Activated CD8-positive, alpha-beta T cell treated with anti-CD3 and anti-CD28 coated beads for 36 hours (primary cell): Measurements from ENCODE around the gene COPZ1. TPM values are rescaled to one million over a fixed set of nuclear protein-coding genes. Genes with fewer than 3 reads are reported as not detected.

Experiments
- ATAC-seq: fragments of 200-7000 bp; cut with Tn5 transposase; one replicate; pipeline ENCODE4 v1.10.0; 2021; ENCODE audit warnings: mild to moderate bottlenecking, moderate library complexity
- CTCF ChIA-PET: fragments of 350-600 bp; sonication (Branson Sonifier 250); formaldehyde crosslinking; loops from one replicate; lab custom pipeline; 2021; ENCODE audit warnings: antibody characterized with exemption; lab: Charles Lee
- POLR2A ChIA-PET: fragments of 350-600 bp; sonication (Branson Sonifier 250); formaldehyde crosslinking; loops from one replicate; lab custom pipeline; 2021; ENCODE audit warnings: antibody characterized with exemption; lab: Charles Lee
- DNase-seq: peaks from one replicate; pipeline ENCODE4 v3.0.0-alpha.2; 2020
- H3K27ac Mint-ChIP-seq: one replicate; pipeline ENCODE4 v1.8.0; 2021; ENCODE audit warnings: mild to moderate bottlenecking, mixed read lengths
- H3K27me3 Mint-ChIP-seq: one replicate; pipeline ENCODE4 v1.8.0; 2021; ENCODE audit warnings: mixed read lengths
- H3K36me3 Mint-ChIP-seq: one replicate; pipeline ENCODE4 v1.8.0; 2021; ENCODE audit warnings: low read depth, mixed read lengths
- H3K4me1 Mint-ChIP-seq: one replicate; pipeline ENCODE4 v1.8.0; 2021; ENCODE audit warnings: low read depth, mixed read lengths
- H3K4me3 Mint-ChIP-seq: one replicate; pipeline ENCODE4 v1.8.0; 2021; ENCODE audit warnings: mild to moderate bottlenecking, moderate library complexity, mixed read lengths
- H3K9me3 Mint-ChIP-seq: one replicate; pipeline ENCODE4 v1.8.0; 2021; ENCODE audit warnings: mixed read lengths
- intact Hi-C: fragments of 100-400 bp; cut with micrococcal nuclease; formaldehyde crosslinking; loops from one replicate; pipeline ENCODE4 v1.10.0; 2022
- total RNA-seq, 2 experiments: library from RNA; stranded (reverse); gene quantifications; one replicate each; pipeline ENCODE4 v1.2.3, GENCODE V29; 2021
- TF ChIP-seq, protein P1 (sequence below): fragments of 200-600 bp; IDR thresholded peaks from one replicate; pipeline ENCODE4 v1.8.0; 2022; ENCODE audit warnings: antibody characterized with exemption, mild to moderate bottlenecking

COPZ1 gene
- total RNA-seq, 2 experiments from 2014 or later, result 75.8 to 78.4 TPM

DNA sequence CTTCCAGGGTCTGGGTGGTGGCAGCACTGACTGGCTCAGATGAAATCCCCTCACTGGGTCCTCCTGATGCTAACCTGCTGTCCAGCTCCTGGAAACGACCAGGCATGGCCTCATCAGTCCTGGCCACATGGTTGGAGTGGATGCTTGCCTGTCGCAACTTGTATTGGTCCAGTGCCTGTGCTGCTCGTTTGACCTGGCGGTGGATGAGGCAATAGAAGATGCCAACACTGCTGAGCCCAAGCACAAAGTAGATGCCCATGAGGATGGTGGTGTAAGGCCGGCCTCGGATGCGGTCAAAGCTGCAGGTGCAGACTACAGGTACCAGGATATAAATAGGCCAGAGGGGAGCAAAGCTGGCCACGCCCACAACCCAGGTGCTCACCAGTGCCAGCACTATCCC is 38.1 kb downstream of the COPZ1 start:
- ATAC-seq, result no peak
- Mint-ChIP-seq H3K27ac (no peak overlapping the region), H3K4me3 (no peak overlapping the region), H3K27me3 (peaks cover 3% of the 10 kb centered on the region), H3K36me3 (no peaks in the 10 kb centered on the region), H3K9me3 (no peaks in the 10 kb centered on the region), H3K4me1 (peaks cover 28% of the 10 kb centered on the region)
- CTCF ChIA-PET, result interaction anchor here (1.0 to 9.0 kb wide), 7 partner anchors 17 to 143 kb away, joined by 3 to 117 read pairs (median 5); no protein-coding TSS in a partner anchor
- no peak for DNase-seq
- intact Hi-C loops, result loop anchor here (5.0 kb wide), 2 partner anchors 36 to 71 kb away; partner anchors contain the start of gene COPZ1
- POLR2A ChIA-PET, result interaction anchor here (0.9 to 1.5 kb wide), 3 partner anchors 11 to 76 kb away, joined by 3 to 6 read pairs (median 4); no protein-coding TSS in a partner anchor
- TF ChIP-seq, protein P1, sequence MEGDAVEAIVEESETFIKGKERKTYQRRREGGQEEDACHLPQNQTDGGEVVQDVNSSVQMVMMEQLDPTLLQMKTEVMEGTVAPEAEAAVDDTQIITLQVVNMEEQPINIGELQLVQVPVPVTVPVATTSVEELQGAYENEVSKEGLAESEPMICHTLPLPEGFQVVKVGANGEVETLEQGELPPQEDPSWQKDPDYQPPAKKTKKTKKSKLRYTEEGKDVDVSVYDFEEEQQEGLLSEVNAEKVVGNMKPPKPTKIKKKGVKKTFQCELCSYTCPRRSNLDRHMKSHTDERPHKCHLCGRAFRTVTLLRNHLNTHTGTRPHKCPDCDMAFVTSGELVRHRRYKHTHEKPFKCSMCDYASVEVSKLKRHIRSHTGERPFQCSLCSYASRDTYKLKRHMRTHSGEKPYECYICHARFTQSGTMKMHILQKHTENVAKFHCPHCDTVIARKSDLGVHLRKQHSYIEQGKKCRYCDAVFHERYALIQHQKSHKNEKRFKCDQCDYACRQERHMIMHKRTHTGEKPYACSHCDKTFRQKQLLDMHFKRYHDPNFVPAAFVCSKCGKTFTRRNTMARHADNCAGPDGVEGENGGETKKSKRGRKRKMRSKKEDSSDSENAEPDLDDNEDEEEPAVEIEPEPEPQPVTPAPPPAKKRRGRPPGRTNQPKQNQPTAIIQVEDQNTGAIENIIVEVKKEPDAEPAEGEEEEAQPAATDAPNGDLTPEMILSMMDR, result no peak

DNA sequence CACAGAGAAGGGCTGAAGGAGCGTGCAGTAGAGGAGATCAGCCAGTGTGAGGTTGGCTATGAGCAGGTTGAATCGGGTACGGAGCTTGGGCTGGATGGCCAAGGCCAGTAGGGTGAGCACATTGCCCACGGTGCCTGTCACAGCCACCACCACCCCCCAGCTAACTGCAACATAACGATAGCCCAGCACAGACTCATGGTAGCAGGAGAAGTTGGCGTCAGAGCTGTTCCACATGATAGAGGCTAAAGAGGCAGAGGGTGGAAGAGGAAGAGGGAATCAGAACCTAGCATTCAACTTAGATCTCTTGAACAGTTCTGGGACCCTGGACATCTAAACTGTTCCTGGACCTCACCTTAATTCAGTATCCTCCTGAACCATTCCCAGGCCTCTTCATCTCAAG is 38.7 kb downstream of the COPZ1 start:
- Mint-ChIP-seq H3K4me3 (no peak overlapping the region), H3K27ac (no peak overlapping the region), H3K27me3 (peaks cover 3% of the 10 kb centered on the region), H3K9me3 (no peaks in the 10 kb centered on the region), H3K36me3 (no peaks in the 10 kb centered on the region), H3K4me1 (peaks cover 33% of the 10 kb centered on the region)
- CTCF ChIA-PET, result interaction anchor here (1.0 to 9.0 kb wide), 6 partner anchors 16 to 144 kb away, joined by 3 to 117 read pairs (median 14); no protein-coding TSS in a partner anchor
- intact Hi-C loops, result loop anchor here (5.0 kb wide), 2 partner anchors 36 to 71 kb away; partner anchors contain the start of gene COPZ1
- DNase-seq, result no peak
- POLR2A ChIA-PET, result interaction anchor here (0.9 to 1.5 kb wide), 3 partner anchors 11 to 77 kb away, joined by 3 to 6 read pairs (median 4); no protein-coding TSS in a partner anchor
- no peak for ATAC-seq
- TF ChIP-seq, protein P1, result no peak

DNA sequence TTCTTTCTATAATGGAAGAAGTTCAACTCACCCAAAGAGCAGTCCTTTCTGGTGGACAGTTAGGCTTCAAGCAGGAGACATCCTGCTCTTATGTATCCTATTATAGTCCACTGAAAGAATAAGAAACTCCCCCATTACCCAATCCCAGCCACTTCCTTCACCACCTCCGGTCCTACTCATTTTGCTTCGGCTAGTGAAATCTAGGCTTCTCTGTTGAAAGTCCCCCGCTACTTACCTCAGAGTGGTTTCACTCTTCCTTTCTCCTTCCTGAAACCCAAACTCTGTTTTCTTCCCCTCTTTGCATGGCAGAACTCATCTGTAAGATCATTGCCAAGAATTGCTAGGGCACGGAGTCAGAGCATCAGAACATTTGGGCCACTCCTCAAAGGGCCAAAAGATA is 39.5 kb downstream of the COPZ1 start, which contains the start of gene GPR84:
Gene GPR84 (minus strand): TSS at position 74 of the 400 bp plus-strand sequence. CDS start 635 bp downstream, outside the sequence.
- Mint-ChIP-seq H3K4me3 (peak within 1 kb of the TSS; percentile 2), H3K27me3 (peaks cover 3% of the 10 kb centered on the region), H3K9me3 (no peaks in the 10 kb centered on the region), H3K4me1 (peaks cover 40% of the 10 kb centered on the region), H3K27ac (peak within 1 kb of the TSS; percentile 26), H3K36me3 (no peaks in the 10 kb centered on the region)
- CTCF ChIA-PET, result no interaction called here
- peak; percentile 64 for DNase-seq
- POLR2A ChIA-PET, result no interaction called here
- intact Hi-C loops, result loop anchor here (5.0 kb wide), 2 partner anchors 37 to 72 kb away; partner anchors contain the start of gene COPZ1
- peak; percentile 63 for ATAC-seq
- TF ChIP-seq, protein P1, result no peak

DNA sequence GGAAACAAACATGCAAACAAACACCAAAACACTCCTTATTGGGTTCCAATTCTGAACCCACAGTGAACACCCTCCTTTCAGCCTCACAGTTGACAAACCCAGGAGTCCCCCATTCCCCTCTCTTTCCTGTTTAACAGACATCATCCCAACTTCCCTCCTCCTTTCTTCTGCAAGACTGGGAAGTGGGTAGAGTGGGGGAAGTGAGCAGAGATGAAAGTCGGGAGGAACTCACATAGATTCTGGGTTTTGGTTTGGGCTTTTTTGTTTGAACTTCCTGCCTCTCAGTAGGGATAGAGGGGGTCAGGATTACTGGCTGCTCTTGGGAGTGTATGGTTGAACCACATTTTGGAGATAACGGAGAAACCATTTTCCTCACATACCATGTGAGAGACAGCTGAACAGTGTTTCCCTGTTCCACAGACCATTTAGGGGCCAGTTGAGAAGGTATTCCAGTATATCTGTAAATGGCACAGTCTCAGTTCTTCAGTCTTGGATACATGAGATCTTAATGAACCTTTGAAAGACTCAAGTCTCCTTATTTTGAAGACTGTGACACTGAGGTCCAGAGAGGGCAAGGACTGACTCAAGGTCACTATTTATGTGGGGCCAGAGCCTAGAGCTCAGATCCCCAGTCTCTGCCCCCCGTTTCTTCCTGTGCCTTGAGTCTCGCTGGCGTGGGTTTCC is 43.2 kb downstream of the COPZ1 start:
- ATAC-seq (peak; percentile 18), DNase-seq (no peak)
- intact Hi-C loops, result loop anchor here (5.0 kb wide), 1 partner anchor 136 kb away; no protein-coding TSS in a partner anchor
- TF ChIP-seq, protein P1, result no peak
- H3K9me3 Mint-ChIP-seq, result no peaks in the 10 kb centered on the region
- CTCF ChIA-PET, result interaction anchor here (0.6 to 4.2 kb wide), 42 partner anchors 8 to 160 kb away, joined by 3 to 68 read pairs (median 5); partner anchors contain the start of genes CBX5, COPZ1, HNRNPA1 and NCKAP1L
- peaks cover 3% of the 10 kb centered on the region for H3K27me3 Mint-ChIP-seq
- POLR2A ChIA-PET, result interaction anchor here (0.8 to 2.2 kb wide), 5 partner anchors 8 to 81 kb away, joined by 3 to 10 read pairs (median 5); no protein-coding TSS in a partner anchor
- H3K36me3 Mint-ChIP-seq, result no peaks in the 10 kb centered on the region
- H3K4me1 Mint-ChIP-seq, result peaks cover 44% of the 10 kb centered on the region
- peak overlapping the region; percentile 7 for H3K4me3 Mint-ChIP-seq
- H3K27ac Mint-ChIP-seq, result no peak overlapping the region
